ENCODE results near the gene GNL3L. TPM values are rescaled to one million over a fixed set of nuclear protein-coding genes. Genes with fewer than 3 reads are reported as not detected.

GNL3L gene
- total and polyA plus RNA-seq, 9 of the 15 experiments (the other 6 are each of a cell fraction or from before 2014, with no cell fraction given) = 11.5 to 81.7 (median 37.6) TPM

- TF ChIP-seq, protein P1, sequence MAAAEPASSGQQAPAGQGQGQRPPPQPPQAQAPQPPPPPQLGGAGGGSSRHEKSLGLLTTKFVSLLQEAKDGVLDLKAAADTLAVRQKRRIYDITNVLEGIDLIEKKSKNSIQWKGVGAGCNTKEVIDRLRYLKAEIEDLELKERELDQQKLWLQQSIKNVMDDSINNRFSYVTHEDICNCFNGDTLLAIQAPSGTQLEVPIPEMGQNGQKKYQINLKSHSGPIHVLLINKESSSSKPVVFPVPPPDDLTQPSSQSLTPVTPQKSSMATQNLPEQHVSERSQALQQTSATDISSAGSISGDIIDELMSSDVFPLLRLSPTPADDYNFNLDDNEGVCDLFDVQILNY (CRISPR knock-in tag; IDR thresholded peaks at IDR 0.05) = no peak
- TF ChIP-seq CHD4 (IDR thresholded peaks at IDR 0.05; ENCODE audit: insufficient read depth, insufficient replicate concordance, low read depth, low read length, poor library complexity, severe bottlenecking) (no peak), CEBPZ (IDR thresholded peaks at IDR 0.05; ENCODE audit: borderline replicate concordance, low read depth, low read length) (no peak), ZNF121 (CRISPR knock-in tag; conservative IDR thresholded peaks at IDR 0.05) (no peak)
- TF ChIP-seq, protein P2, sequence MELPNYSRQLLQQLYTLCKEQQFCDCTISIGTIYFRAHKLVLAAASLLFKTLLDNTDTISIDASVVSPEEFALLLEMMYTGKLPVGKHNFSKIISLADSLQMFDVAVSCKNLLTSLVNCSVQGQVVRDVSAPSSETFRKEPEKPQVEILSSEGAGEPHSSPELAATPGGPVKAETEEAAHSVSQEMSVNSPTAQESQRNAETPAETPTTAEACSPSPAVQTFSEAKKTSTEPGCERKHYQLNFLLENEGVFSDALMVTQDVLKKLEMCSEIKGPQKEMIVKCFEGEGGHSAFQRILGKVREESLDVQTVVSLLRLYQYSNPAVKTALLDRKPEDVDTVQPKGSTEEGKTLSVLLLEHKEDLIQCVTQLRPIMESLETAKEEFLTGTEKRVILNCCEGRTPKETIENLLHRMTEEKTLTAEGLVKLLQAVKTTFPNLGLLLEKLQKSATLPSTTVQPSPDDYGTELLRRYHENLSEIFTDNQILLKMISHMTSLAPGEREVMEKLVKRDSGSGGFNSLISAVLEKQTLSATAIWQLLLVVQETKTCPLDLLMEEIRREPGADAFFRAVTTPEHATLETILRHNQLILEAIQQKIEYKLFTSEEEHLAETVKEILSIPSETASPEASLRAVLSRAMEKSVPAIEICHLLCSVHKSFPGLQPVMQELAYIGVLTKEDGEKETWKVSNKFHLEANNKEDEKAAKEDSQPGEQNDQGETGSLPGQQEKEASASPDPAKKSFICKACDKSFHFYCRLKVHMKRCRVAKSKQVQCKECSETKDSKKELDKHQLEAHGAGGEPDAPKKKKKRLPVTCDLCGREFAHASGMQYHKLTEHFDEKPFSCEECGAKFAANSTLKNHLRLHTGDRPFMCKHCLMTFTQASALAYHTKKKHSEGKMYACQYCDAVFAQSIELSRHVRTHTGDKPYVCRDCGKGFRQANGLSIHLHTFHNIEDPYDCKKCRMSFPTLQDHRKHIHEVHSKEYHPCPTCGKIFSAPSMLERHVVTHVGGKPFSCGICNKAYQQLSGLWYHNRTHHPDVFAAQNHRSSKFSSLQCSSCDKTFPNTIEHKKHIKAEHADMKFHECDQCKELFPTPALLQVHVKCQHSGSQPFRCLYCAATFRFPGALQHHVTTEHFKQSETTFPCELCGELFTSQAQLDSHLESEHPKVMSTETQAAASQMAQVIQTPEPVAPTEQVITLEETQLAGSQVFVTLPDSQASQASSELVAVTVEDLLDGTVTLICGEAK (IDR thresholded peaks at IDR 0.05) = no peak; the same call in 1 of the 2 replicates
- TF ChIP-seq, protein P2 (CRISPR knock-in tag; IDR thresholded peaks at IDR 0.05) = no peak
- TF ChIP-seq, protein P3, sequence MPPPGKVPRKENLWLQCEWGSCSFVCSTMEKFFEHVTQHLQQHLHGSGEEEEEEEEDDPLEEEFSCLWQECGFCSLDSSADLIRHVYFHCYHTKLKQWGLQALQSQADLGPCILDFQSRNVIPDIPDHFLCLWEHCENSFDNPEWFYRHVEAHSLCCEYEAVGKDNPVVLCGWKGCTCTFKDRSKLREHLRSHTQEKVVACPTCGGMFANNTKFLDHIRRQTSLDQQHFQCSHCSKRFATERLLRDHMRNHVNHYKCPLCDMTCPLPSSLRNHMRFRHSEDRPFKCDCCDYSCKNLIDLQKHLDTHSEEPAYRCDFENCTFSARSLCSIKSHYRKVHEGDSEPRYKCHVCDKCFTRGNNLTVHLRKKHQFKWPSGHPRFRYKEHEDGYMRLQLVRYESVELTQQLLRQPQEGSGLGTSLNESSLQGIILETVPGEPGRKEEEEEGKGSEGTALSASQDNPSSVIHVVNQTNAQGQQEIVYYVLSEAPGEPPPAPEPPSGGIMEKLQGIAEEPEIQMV (tag; conservative IDR thresholded peaks at IDR 0.05; ENCODE audit: low read depth) = no peak
These were observed at the start of gene GNL3L (continued) for GRCh38 chrX:54529552-54530356.
